Hepatocyte (in vitro differentiated cells): ENCODE measurements around the gene EEPD1. TPM values are rescaled to one million over a fixed set of nuclear protein-coding genes. Genes with fewer than 3 reads are reported as not detected.

ENCODE experiments used
- DNase-seq: peaks from one replicate; pipeline ENCODE4 v3.0.0-alpha.2; 2016; ENCODE audit warnings: low spot score
- H2AFZ ChIP-seq: fragments of 200-600 bp; sonication (generic); 2 replicates; pipeline ENCODE4 v1.6.0; 2016; ENCODE audit warnings: antibody characterized with exemption, mild to moderate bottlenecking
- H3K27ac ChIP-seq: fragments of 200-600 bp; sonication (generic); 2 replicates; pipeline ENCODE4 v1.5.1; 2016; ENCODE audit warnings: mild to moderate bottlenecking
- H3K27me3 ChIP-seq: fragments of 200-600 bp; sonication (generic); 2 replicates; pipeline ENCODE4 v1.6.1; 2016
- H3K36me3 ChIP-seq: fragments of 200-600 bp; sonication (generic); replicated peaks from 2 replicates; pipeline ENCODE4 v1.5.1; 2016; ENCODE audit warnings: low read depth; ENCODE audit not compliant: insufficient read depth
- H3K4me1 ChIP-seq: fragments of 200-600 bp; sonication (generic); 2 replicates; pipeline ENCODE4 v1.5.1; 2016; ENCODE audit warnings: mild to moderate bottlenecking, moderate library complexity; ENCODE audit not compliant: insufficient read depth
- H3K4me2 ChIP-seq: fragments of 200-600 bp; sonication (generic); 2 replicates; pipeline ENCODE4 v1.6.0; 2016
- H3K4me3 ChIP-seq: fragments of 200-600 bp; sonication (generic); 2 replicates; pipeline ENCODE4 v1.5.1; 2016; ENCODE audit warnings: mild to moderate bottlenecking
- H3K79me2 ChIP-seq: fragments of 200-600 bp; sonication (generic); 2 replicates; pipeline ENCODE4 v1.6.0; 2017; ENCODE audit warnings: mild to moderate bottlenecking
- H3K9me2 ChIP-seq: fragments of 200-600 bp; sonication (generic); replicated peaks from 2 replicates; pipeline ENCODE4 v1.6.0; 2017; ENCODE audit warnings: mild to moderate bottlenecking; ENCODE audit not compliant: insufficient read depth
- H3K9me3 ChIP-seq: fragments of 200-600 bp; sonication (generic); 2 replicates; pipeline ENCODE4 v1.5.1; 2016; ENCODE audit warnings: low read depth, mild to moderate bottlenecking
- H4K20me1 ChIP-seq: fragments of 200-600 bp; sonication (generic); 2 replicates; pipeline ENCODE4 v1.6.0; 2016; ENCODE audit warnings: mild to moderate bottlenecking; ENCODE audit not compliant: insufficient read depth, poor library complexity, severe bottlenecking
- CTCF ChIP-seq: fragments of 200-600 bp; sonication (generic); IDR thresholded peaks from 2 replicates; pipeline ENCODE4 v1.5.1; 2016; ENCODE audit warnings: antibody characterized with exemption, mild to moderate bottlenecking; ENCODE audit not compliant: poor library complexity
- EZH2 ChIP-seq: fragments of 200-600 bp; sonication (generic); IDR thresholded peaks from 2 replicates; pipeline ENCODE4 v1.6.1; 2016; ENCODE audit warnings: antibody characterized with exemption, mild to moderate bottlenecking, borderline replicate concordance
- EZH2phosphoT487 ChIP-seq: fragments of 200-600 bp; sonication (generic); IDR thresholded peaks from one replicate; pipeline ENCODE4 v1.6.1; 2018; ENCODE audit warnings: antibody characterized with exemption, mild to moderate bottlenecking, low read depth, moderate library complexity; ENCODE audit not compliant: unreplicated experiment, severe bottlenecking
- WGBS: methylation state at CpG from one replicate; pipeline ENCODE4 v1.1.6; 2016; ENCODE audit warnings: low lambda C conversion rate; ENCODE audit errors: missing lambda C conversion rate; 5-methylcytosine and 5-hydroxymethylcytosine counted together
- polyA plus RNA-seq: library from polyadenylated mRNA; unstranded; fragments of >200 nt; fragmentation: Nextera tagmentation; extraction: Ambion mirVana; gene quantifications from 2 replicates; pipeline ENCODE4 v1.2.1, GENCODE V29; 2016
- total RNA-seq: library from RNA; depleted of rRNA; stranded (reverse); fragments of >200 nt; gene quantifications from 2 replicates; pipeline ENCODE4 v1.2.3, GENCODE V29; 2014

Gene EEPD1
- total and polyA plus RNA-seq, 2 experiments from 2014 or later = 7.7 to 14.2 TPM

GRCh38 chr7:36286226-36286625 lies 133.2 kb downstream of the EEPD1 start:
- H2AFZ ChIP-seq = no peak overlapping the region
- no peaks in the 10 kb centered on the region for H4K20me1 ChIP-seq
- no peak overlapping the region for H3K4me3 ChIP-seq
- no peaks in the 10 kb centered on the region for H3K36me3 ChIP-seq
- no peak overlapping the region for H3K27ac ChIP-seq
- no peak overlapping the region for H3K4me2 ChIP-seq
- peaks cover 7% of the 10 kb centered on the region for H3K79me2 ChIP-seq
- DNase-seq = no peak
- no peaks in the 10 kb centered on the region for H3K27me3 ChIP-seq
- 92% methylated on average over 2 of the region's 2 CpGs for WGBS
- no peaks in the 10 kb centered on the region for H3K9me2 ChIP-seq
- TF ChIP-seq EZH2 (no peak), CTCF (no peak), EZH2phosphoT487 (no peak)
- no peaks in the 10 kb centered on the region for H3K9me3 ChIP-seq
- peaks cover 19% of the 10 kb centered on the region for H3K4me1 ChIP-seq

- Histone ChIP-seq H3K36me3 (no peaks in the 10 kb centered on the region), H3K4me1 (peaks cover 17% of the 10 kb centered on the region), H4K20me1 (no peaks in the 10 kb centered on the region), H3K4me3 (no peak overlapping the region), H3K9me2 (no peaks in the 10 kb centered on the region), H2AFZ (no peak overlapping the region), H3K4me2 (no peak overlapping the region), H3K27me3 (no peaks in the 10 kb centered on the region), H3K27ac (no peak overlapping the region), H3K79me2 (peaks cover 7% of the 10 kb centered on the region), H3K9me3 (no peaks in the 10 kb centered on the region)
- no peak for DNase-seq
- WGBS = 92% methylated on average over 4 of the region's 4 CpGs
- TF ChIP-seq EZH2 (no peak), CTCF (no peak), EZH2phosphoT487 (no peak)
Observed at GRCh38 chr7:36286688-36287087, 133.6 kb downstream of the EEPD1 start.

DNA sequence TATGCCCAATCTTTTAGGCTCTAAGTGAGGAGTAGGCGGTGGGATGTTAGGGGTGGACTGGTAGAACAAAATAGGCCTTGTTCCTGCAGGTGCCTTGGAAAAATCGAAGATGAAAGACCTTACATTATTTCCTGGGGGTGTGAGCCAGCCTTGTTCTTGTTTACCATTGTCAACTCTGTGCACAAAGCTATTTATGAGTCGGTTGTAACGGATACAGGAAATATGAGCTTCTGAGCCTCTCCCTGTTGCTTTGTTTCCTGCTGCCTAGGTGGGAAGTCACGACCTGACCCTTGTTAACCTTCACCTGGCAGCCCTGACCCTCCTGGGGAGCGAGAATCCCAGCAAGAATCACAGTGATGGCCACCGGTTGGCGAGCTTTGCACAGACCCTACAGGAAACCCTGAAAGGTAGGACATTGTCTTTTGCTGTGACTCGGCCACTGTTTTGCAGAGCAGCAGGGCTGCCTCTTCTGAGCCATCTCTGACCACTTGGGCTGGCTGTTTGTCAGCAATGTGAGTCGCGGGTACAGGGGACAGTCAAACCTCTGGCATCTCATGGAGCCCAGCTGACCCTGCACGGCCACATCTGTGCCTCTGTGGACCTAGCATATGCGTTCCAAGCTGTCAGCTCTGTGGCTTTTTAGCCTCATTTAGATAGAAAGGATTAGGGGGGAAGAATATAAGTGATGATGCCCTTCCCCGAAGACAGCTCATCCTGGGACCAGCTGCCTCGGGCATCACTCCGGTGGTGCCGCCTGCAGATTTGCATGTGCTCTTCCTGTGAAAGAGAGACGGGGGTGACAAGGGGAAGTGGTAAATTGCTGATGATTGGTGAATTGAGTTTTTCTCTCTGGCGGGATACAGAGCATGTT lies 134.6 kb downstream of the EEPD1 start:
- no peak for TF ChIP-seq CTCF
- no peak for TF ChIP-seq EZH2phosphoT487
- no peak for TF ChIP-seq EZH2
- Histone ChIP-seq H3K27me3 (no peaks in the 10 kb centered on the region), H3K27ac (no peak overlapping the region), H3K36me3 (no peaks in the 10 kb centered on the region), H3K4me3 (no peak overlapping the region), H2AFZ (no peak overlapping the region), H3K9me2 (no peaks in the 10 kb centered on the region), H3K79me2 (peaks cover 3% of the 10 kb centered on the region), H4K20me1 (no peaks in the 10 kb centered on the region), H3K4me1 (peaks cover 18% of the 10 kb centered on the region), H3K9me3 (no peaks in the 10 kb centered on the region), H3K4me2 (no peak overlapping the region)
- no peak for DNase-seq
- 67% methylated on average over 19 of the region's 19 CpGs for WGBS
